Spleen (tissue), 7 donors: ENCODE data around the gene LAYN.

Experiments
- CTCF ChIP-seq, 11 experiments: fragments of 200-600 bp in 7 of 11; fragments of 450-650 bp in 4 of 11; sonication (generic) in 4 of 11; IDR thresholded peaks in 8 of 11; conservative IDR thresholded peaks in 3 of 11; 1 replicate in 7 of 11; 2 replicates in 4 of 11; pipeline versions ENCODE4 v1.4.0 to v1.8.0; 2016 to 2021; ENCODE audit warnings: antibody characterized with exemption in 11 of 11, inconsistent platforms in 4 of 11, mild to moderate bottlenecking in 1 of 11
- POLR2A ChIP-seq, 3 donors: fragments of 450-650 bp; IDR thresholded peaks; one replicate each; pipeline ENCODE4 v1.5.1; 2017; ENCODE audit warnings: antibody characterized with exemption in 3 of 3, mild to moderate bottlenecking in 1 of 3
- POLR2AphosphoS5 ChIP-seq, 3 donors: sonication (generic); formaldehyde crosslinking; IDR thresholded peaks; one replicate each; pipeline ENCODE4 v1.5.1; 2017; ENCODE audit warnings: antibody characterized with exemption in 3 of 3
- donor health status: DM: no; HTN: no; CAD: no; lungs with moderate emphysema.
- donor health status: DM: no; HTN: no; CAD: no.
- donor health status: DM: no; HTN: no; CAD: no.

- no peak for TF ChIP-seq CTCF (IDR thresholded peaks at IDR 0.05 in 8 of 11, conservative IDR thresholded peaks at IDR 0.05 in 3 of 11)
- TF ChIP-seq POLR2A (IDR thresholded peaks at IDR 0.05), result no peak
- TF ChIP-seq POLR2AphosphoS5 (IDR thresholded peaks at IDR 0.05), result no peak
Observed at GRCh38 chr11:111582163-111582562, 41.6 kb downstream of the LAYN start.
